Smooth muscle cell (in vitro differentiated cells): ENCODE results near the gene GSTA4. TPM values are rescaled to one million over a fixed set of nuclear protein-coding genes. Genes with fewer than 3 reads are reported as not detected.

ENCODE experiments used
- DNase-seq: peaks from one replicate; lab custom pipeline; 2025; ENCODE audit not compliant: unreplicated experiment; lab: John Stamatoyannopoulos, UW
- H2AFZ ChIP-seq: fragments of 200-600 bp; sonication (generic); 2 replicates; pipeline ENCODE4 v1.6.0; 2016; ENCODE audit warnings: antibody characterized with exemption, low read depth, mild to moderate bottlenecking
- H3F3A ChIP-seq: fragments of 200-600 bp; sonication (generic); 2 replicates; pipeline ENCODE4 v1.6.0; 2017; ENCODE audit warnings: antibody characterized with exemption, low read depth
- H3K27ac ChIP-seq: fragments of 200-600 bp; sonication (generic); 2 replicates; pipeline ENCODE4 v1.5.1; 2016; ENCODE audit warnings: low read depth, mild to moderate bottlenecking
- H3K27me3 ChIP-seq: fragments of 200-600 bp; sonication (generic); 2 replicates; pipeline ENCODE4 v1.6.1; 2016; ENCODE audit warnings: low read depth, mild to moderate bottlenecking
- H3K36me3 ChIP-seq: fragments of 200-600 bp; sonication (generic); 2 replicates; pipeline ENCODE4 v1.5.1; 2016; ENCODE audit warnings: low read depth
- H3K4me1 ChIP-seq: fragments of 200-600 bp; sonication (generic); 2 replicates; pipeline ENCODE4 v1.5.1; 2016; ENCODE audit warnings: low read depth
- H3K4me2 ChIP-seq: fragments of 200-600 bp; sonication (generic); 2 replicates; pipeline ENCODE4 v1.6.0; 2016; ENCODE audit warnings: mild to moderate bottlenecking
- H3K4me3 ChIP-seq: fragments of 200-600 bp; sonication (generic); 2 replicates; pipeline ENCODE4 v1.5.1; 2016; ENCODE audit warnings: mild to moderate bottlenecking
- H3K79me2 ChIP-seq: fragments of 200-600 bp; sonication (generic); 2 replicates; pipeline ENCODE4 v1.6.0; 2016; ENCODE audit warnings: low read depth, mild to moderate bottlenecking
- H3K9ac ChIP-seq: fragments of 200-600 bp; sonication (generic); 2 replicates; pipeline ENCODE4 v1.6.0; 2016; ENCODE audit warnings: low read depth
- H3K9me3 ChIP-seq: fragments of 200-600 bp; sonication (generic); replicated peaks from 2 replicates; pipeline ENCODE4 v1.5.1; 2016; ENCODE audit warnings: low read depth
- H4K20me1 ChIP-seq: fragments of 200-600 bp; sonication (generic); 2 replicates; pipeline ENCODE4 v1.6.0; 2016; ENCODE audit warnings: low read depth
- CTCF ChIP-seq: fragments of 200-600 bp; sonication (generic); IDR thresholded peaks from 2 replicates; pipeline ENCODE4 v1.5.1; 2017; ENCODE audit warnings: borderline replicate concordance, mild to moderate bottlenecking, antibody characterized with exemption; ENCODE audit not compliant: insufficient read depth, poor library complexity, severe bottlenecking
- WGBS: methylation state at CpG from one replicate; pipeline ENCODE4 v1.1.7; 2016; ENCODE audit warnings: low lambda C conversion rate; 5-methylcytosine and 5-hydroxymethylcytosine counted together
- polyA plus RNA-seq: library from polyadenylated mRNA; unstranded; fragments of >200 nt; fragmentation: Nextera tagmentation; extraction: Ambion mirVana; gene quantifications from 2 replicates; pipeline ENCODE4 v1.2.1, GENCODE V29; 2016
- total RNA-seq: library from RNA; depleted of rRNA; stranded (reverse); fragments of >200 nt; gene quantifications from 2 replicates; pipeline ENCODE4 v1.2.3, GENCODE V29; 2014

GSTA4 gene
- total and polyA plus RNA-seq, 2 experiments from 2014 or later = 60.2 to 62.6 TPM

GRCh38 chr6:52990342-52990741 lies 4.7 kb downstream of the GSTA4 start:
- Histone ChIP-seq H2AFZ (no peak overlapping the region), H3K36me3 (no peaks in the 10 kb centered on the region), H3K4me2 (no peak overlapping the region), H3K4me3 (no peak overlapping the region), H3K27ac (no peak overlapping the region), H3K79me2 (peaks cover 17% of the 10 kb centered on the region), H3K4me1 (peaks cover 14% of the 10 kb centered on the region), H3F3A (peaks cover 12% of the 10 kb centered on the region), H3K9me3 (no peaks in the 10 kb centered on the region), H4K20me1 (peaks cover 31% of the 10 kb centered on the region), H3K27me3 (no peaks in the 10 kb centered on the region), H3K9ac (no peak overlapping the region)
- DNase-seq = no peak
- no peak for TF ChIP-seq CTCF
- WGBS = 76% methylated on average over 2 of the region's 2 CpGs

- Histone ChIP-seq H3K79me2 (no peaks in the 10 kb centered on the region), H3K4me1 (no peaks in the 10 kb centered on the region), H3K27me3 (no peaks in the 10 kb centered on the region), H3K27ac (no peak overlapping the region), H3K4me3 (no peak overlapping the region), H3F3A (no peaks in the 10 kb centered on the region), H3K36me3 (no peaks in the 10 kb centered on the region), H3K9me3 (no peaks in the 10 kb centered on the region), H2AFZ (no peak overlapping the region), H3K9ac (no peak overlapping the region), H3K4me2 (no peak overlapping the region), H4K20me1 (peaks cover 45% of the 10 kb centered on the region)
- no peak for DNase-seq
- 97% methylated on average over 4 of the region's 4 CpGs for WGBS
- TF ChIP-seq CTCF = no peak
These were observed 9.9 kb downstream of the GSTA4 start for GRCh38 chr6:52985228-52985627.

GRCh38 chr6:52984247-52984646 lies 10.8 kb downstream of the GSTA4 start:
- no peak for DNase-seq
- no peaks in the 10 kb centered on the region for H3K79me2 ChIP-seq
- 33% methylated on average over 3 of the region's 3 CpGs for WGBS

More at GRCh38 chr6:52984247-52984646, 10.8 kb downstream of the GSTA4 start:
- no peak for TF ChIP-seq CTCF
- no peak overlapping the region for H3K27ac ChIP-seq
- no peaks in the 10 kb centered on the region for H3K9me3 ChIP-seq
- no peaks in the 10 kb centered on the region for H3K4me1 ChIP-seq
- no peaks in the 10 kb centered on the region for H3K27me3 ChIP-seq
- H2AFZ ChIP-seq = no peak overlapping the region
- H4K20me1 ChIP-seq = peaks cover 35% of the 10 kb centered on the region
- no peak overlapping the region for H3K4me3 ChIP-seq
- no peak overlapping the region for H3K9ac ChIP-seq
- no peaks in the 10 kb centered on the region for H3K36me3 ChIP-seq
- no peaks in the 10 kb centered on the region for H3F3A ChIP-seq
- no peak overlapping the region for H3K4me2 ChIP-seq
